Measurements from ENCODE around the gene EIF4G3. TPM values are rescaled to one million over a fixed set of nuclear protein-coding genes. Genes with fewer than 3 reads are reported as not detected.

EIF4G3 gene
- total and polyA plus RNA-seq, 10 of the 15 experiments (the other 5 are each of a cell fraction or from before 2014, with no cell fraction given) = 7.4 to 45.1 (median 29.1) TPM

DNA sequence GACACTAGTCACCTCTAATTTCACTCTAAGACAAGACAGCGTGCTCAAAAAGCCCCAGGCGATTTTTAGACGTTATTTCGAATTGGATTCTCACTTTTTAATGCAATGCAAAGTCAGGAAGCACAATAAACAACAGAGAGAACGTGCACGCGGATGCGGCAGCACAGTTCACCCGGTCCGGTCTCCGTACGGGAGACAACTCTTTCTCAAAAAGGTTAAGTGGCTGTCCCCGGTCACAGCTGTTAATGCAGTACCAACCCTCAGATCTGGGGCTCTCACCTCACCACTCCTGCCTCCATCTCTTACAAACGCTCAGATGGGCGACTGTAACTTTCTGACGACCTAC lies 390.8 kb downstream of the EIF4G3 start:
- no peak for TF ChIP-seq SPI1 (IDR thresholded peaks at IDR 0.05; ENCODE audit: borderline replicate concordance, insufficient read depth, low read depth, low read length)
- no peak for TF ChIP-seq SRF (IDR thresholded peaks at IDR 0.05; ENCODE audit: low read depth in 2 of 2, low read length in 2 of 2)
- TF ChIP-seq, protein P1, sequence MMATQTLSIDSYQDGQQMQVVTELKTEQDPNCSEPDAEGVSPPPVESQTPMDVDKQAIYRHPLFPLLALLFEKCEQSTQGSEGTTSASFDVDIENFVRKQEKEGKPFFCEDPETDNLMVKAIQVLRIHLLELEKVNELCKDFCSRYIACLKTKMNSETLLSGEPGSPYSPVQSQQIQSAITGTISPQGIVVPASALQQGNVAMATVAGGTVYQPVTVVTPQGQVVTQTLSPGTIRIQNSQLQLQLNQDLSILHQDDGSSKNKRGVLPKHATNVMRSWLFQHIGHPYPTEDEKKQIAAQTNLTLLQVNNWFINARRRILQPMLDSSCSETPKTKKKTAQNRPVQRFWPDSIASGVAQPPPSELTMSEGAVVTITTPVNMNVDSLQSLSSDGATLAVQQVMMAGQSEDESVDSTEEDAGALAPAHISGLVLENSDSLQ (IDR thresholded peaks at IDR 0.05) = no peak
- TF ChIP-seq PML (IDR thresholded peaks at IDR 0.05; ENCODE audit: low read length) = 0 out of 2 replicates have a peak, but pooled peaks have one; percentile 1
- TF ChIP-seq SIN3A (IDR thresholded peaks at IDR 0.05; ENCODE audit: low read depth, low read length) = no peak
- TF ChIP-seq POU2F2 (IDR thresholded peaks at IDR 0.05; ENCODE audit: borderline replicate concordance, low read depth, low read length) = 0 out of 3 replicates have a peak, but pooled peaks have one; percentile 2
- no peak for TF ChIP-seq STAT3 (IDR thresholded peaks at IDR 0.05; ENCODE audit: low read depth, low read length)
- TF ChIP-seq, protein P2, sequence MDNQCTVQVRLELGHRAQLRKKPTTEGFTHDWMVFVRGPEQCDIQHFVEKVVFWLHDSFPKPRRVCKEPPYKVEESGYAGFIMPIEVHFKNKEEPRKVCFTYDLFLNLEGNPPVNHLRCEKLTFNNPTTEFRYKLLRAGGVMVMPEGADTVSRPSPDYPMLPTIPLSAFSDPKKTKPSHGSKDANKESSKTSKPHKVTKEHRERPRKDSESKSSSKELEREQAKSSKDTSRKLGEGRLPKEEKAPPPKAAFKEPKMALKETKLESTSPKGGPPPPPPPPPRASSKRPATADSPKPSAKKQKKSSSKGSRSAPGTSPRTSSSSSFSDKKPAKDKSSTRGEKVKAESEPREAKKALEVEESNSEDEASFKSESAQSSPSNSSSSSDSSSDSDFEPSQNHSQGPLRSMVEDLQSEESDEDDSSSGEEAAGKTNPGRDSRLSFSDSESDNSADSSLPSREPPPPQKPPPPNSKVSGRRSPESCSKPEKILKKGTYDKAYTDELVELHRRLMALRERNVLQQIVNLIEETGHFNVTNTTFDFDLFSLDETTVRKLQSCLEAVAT (IDR thresholded peaks at IDR 0.05) = 0 out of 2 replicates have a peak, but pooled peaks have one; percentile 35
- TF ChIP-seq NR2F1 (conservative IDR thresholded peaks at IDR 0.05) = no peak
- TF ChIP-seq WRNIP1 (IDR thresholded peaks at IDR 0.05; ENCODE audit: borderline replicate concordance, low read depth, low read length) = no peak
- in situ Hi-C loops (cut with MboI) = no loop called here
- Histone ChIP-seq H3K36me3 (ENCODE audit: control insufficient read depth in 2 of 2, insufficient read depth in 2 of 2, low read length in 1 of 2) (0 out of 4 replicates have a peak, but pooled peaks cover 0 to 4% of the 10 kb centered on the region in 2 experiments), H3K79me2 (ENCODE audit: control insufficient read depth, insufficient read depth, low read length) (peaks cover 54% of the 10 kb centered on the region), H3K27me3 (replicated peaks in 1 of 2; ENCODE audit: control insufficient read depth in 2 of 2, insufficient read depth in 2 of 2, low read length in 1 of 2) (no peaks in the 10 kb centered on the region), H3K4me3 (peak overlapping the region; percentile 79), H4K20me1 (ENCODE audit: control insufficient read depth, insufficient read depth) (no peaks in the 10 kb centered on the region), H3K4me2 (ENCODE audit: control insufficient read depth, insufficient read depth) (peak overlapping the region; percentile 57; the same call in 1 of the 2 replicates), H3K27ac (ENCODE audit: control insufficient read depth, insufficient read depth) (peak overlapping the region; percentile 82), H2AFZ (ENCODE audit: control insufficient read depth, low read depth, low read length) (peak overlapping the region; percentile 81), H3K9ac (ENCODE audit: control insufficient read depth, insufficient read depth, low read length) (peak overlapping the region; percentile 89), H3K4me1 (ENCODE audit: control insufficient read depth, insufficient read depth, low read length) (peaks cover 9% of the 10 kb centered on the region; the same call in 1 of the 2 replicates), H3K9me3 (replicated peaks; ENCODE audit: control insufficient read depth, insufficient read depth, low read length) (no peaks in the 10 kb centered on the region)
- DNase-seq (ENCODE audit: low read depth, low spot score) = no peak
- ChIA-PET SMC1A (ENCODE audit: uncharacterized antibody, unreplicated experiment) (interaction anchor here (0.7 to 2.8 kb wide), 6 partner anchors 14 to 410 kb away, joined by 3 to 9 read pairs (median 4); no protein-coding TSS in a partner anchor), CTCF (no interaction called here), RAD21 (ENCODE audit: unreplicated experiment) (interaction anchor here (0.7 to 2.3 kb wide), 4 partner anchors 17 to 559 kb away, joined by 3 to 7 read pairs (median 4); no protein-coding TSS in a partner anchor), POLR2A (interaction anchor here (0.6 to 1.6 kb wide), 8 partner anchors 10 to 237 kb away, joined by 3 to 6 read pairs (median 5); no protein-coding TSS in a partner anchor)
- no TSS peak for BruUV-seq (replicated peaks)
- intact Hi-C loops (cut with micrococcal nuclease; ENCODE audit: unreplicated experiment) = loop anchor here (2.0 to 10.0 kb wide), 2 partner anchors 125 to 389 kb away; partner anchors contain the start of genes DDOST and EIF4G3
- 2% methylated on average over 16 of the region's 16 CpGs for WGBS (ENCODE audit: insufficient coverage, insufficient replicate concordance, low lambda C conversion rate, missing lambda C conversion rate)
- FAIRE-seq = no peak
- peak; percentile 21 for ATAC-seq

Data from GM12878 (cell line).